PC-3 (cell line): ENCODE measurements around the gene TENM4. TPM values are rescaled to one million over a fixed set of nuclear protein-coding genes. Genes with fewer than 3 reads are reported as not detected.

ENCODE experiments used
- ATAC-seq: fragments of 200-7000 bp; cut with Tn5 transposase; 2 replicates; pipeline ENCODE4 v1.9.1; 2020; ENCODE audit warnings: mild to moderate bottlenecking, moderate library complexity
- BruUV-seq: library from RNA; stranded (reverse); fragments of 400-500 nt; replicated peaks from 2 replicates; lab custom pipeline; 2021; lab: Mats Ljungman, UMichigan
- CTCF ChIA-PET: fragments of 300-600 bp; sonication (Branson Sonifier 250); formaldehyde crosslinking; loops from one replicate; lab custom pipeline; 2022; ENCODE audit warnings: antibody characterized with exemption; lab: Charles Lee
- POLR2A ChIA-PET: fragments of 300-600 bp; sonication (Branson Sonifier 250); formaldehyde crosslinking; loops from one replicate; lab custom pipeline; 2022; ENCODE audit warnings: antibody characterized with exemption; ENCODE audit not compliant: unreplicated experiment; lab: Charles Lee
- DNase-seq: peaks from one replicate; pipeline ENCODE4 v3.0.0-alpha.2; 2015
- H2AFZ ChIP-seq: fragments of 300-600 bp; sonication (generic); 2 replicates; pipeline ENCODE4 v1.6.0; 2016; ENCODE audit warnings: antibody characterized with exemption, low read length
- H3F3A ChIP-seq: fragments of 300-600 bp; sonication (generic); one replicate; pipeline ENCODE4 v1.6.0; 2017; ENCODE audit warnings: antibody characterized with exemption, low read length, control low read depth, mild to moderate bottlenecking; ENCODE audit not compliant: unreplicated experiment
- H3K27ac ChIP-seq: fragments of 300-600 bp; sonication (generic); 2 replicates; pipeline ENCODE4 v1.5.1; 2016; ENCODE audit warnings: mild to moderate bottlenecking, low read length
- H3K27me3 ChIP-seq: fragments of 300-600 bp; sonication (generic); 2 replicates; pipeline ENCODE4 v1.6.1; 2016; ENCODE audit warnings: low read length, mixed read lengths
- H3K36me3 ChIP-seq: fragments of 300-600 bp; sonication (generic); 2 replicates; pipeline ENCODE4 v1.6.1; 2016; ENCODE audit warnings: low read depth, mixed run types, low read length, mixed read lengths
- H3K4me1 ChIP-seq: fragments of 300-600 bp; sonication (generic); 2 replicates; pipeline ENCODE4 v1.5.1; 2016; ENCODE audit warnings: low read length; ENCODE audit not compliant: insufficient read depth
- H3K4me2 ChIP-seq: fragments of 300-600 bp; sonication (generic); 2 replicates; pipeline ENCODE4 v1.6.0; 2016; ENCODE audit warnings: low read length
- H3K4me3 ChIP-seq: fragments of 300-600 bp; sonication (generic); 2 replicates; pipeline ENCODE4 v1.5.1; 2016; ENCODE audit warnings: mild to moderate bottlenecking, low read length, mixed read lengths
- H3K79me2 ChIP-seq: fragments of 300-600 bp; sonication (generic); 2 replicates; pipeline ENCODE4 v1.6.1; 2017; ENCODE audit warnings: low read length, mixed read lengths
- H3K9ac ChIP-seq: fragments of 300-600 bp; sonication (generic); 2 replicates; pipeline ENCODE4 v1.6.0; 2016; ENCODE audit warnings: mild to moderate bottlenecking, low read length
- H3K9me2 ChIP-seq: fragments of 300-600 bp; sonication (generic); replicated peaks from 2 replicates; pipeline ENCODE4 v1.6.1; 2016; ENCODE audit warnings: mixed run types, low read length, mixed read lengths
- H3K9me3 ChIP-seq: fragments of 300-600 bp; sonication (generic); 2 replicates; pipeline ENCODE4 v1.6.1; 2016; ENCODE audit warnings: low read length, mixed read lengths
- H4K20me1 ChIP-seq: fragments of 300-600 bp; sonication (generic); 2 replicates; pipeline ENCODE4 v1.6.1; 2016; ENCODE audit warnings: low read length, mixed read lengths
- CTCF ChIP-seq: fragments of 300-600 bp; sonication (generic); conservative IDR thresholded peaks from 2 replicates; pipeline ENCODE4 v1.5.1; 2017; ENCODE audit warnings: antibody characterized with exemption, low read depth, mild to moderate bottlenecking, low read length
- EZH2 ChIP-seq: fragments of 300-600 bp; sonication (generic); IDR thresholded peaks from one replicate; pipeline ENCODE4 v1.6.1; 2017; ENCODE audit warnings: antibody characterized with exemption, mild to moderate bottlenecking, low read length; ENCODE audit not compliant: unreplicated experiment
- EZH2phosphoT487 ChIP-seq: fragments of 300-600 bp; sonication (generic); IDR thresholded peaks from 2 replicates; pipeline ENCODE4 v1.6.1; 2018; ENCODE audit warnings: mild to moderate bottlenecking, antibody characterized with exemption, low read length, borderline replicate concordance
- intact Hi-C: fragments of 100-400 bp; cut with micrococcal nuclease; formaldehyde crosslinking; loops from 2 replicates; pipeline ENCODE4 v1.9.0; 2023
- total RNA-seq: library from RNA; depleted of rRNA; stranded (reverse); fragments of >200 nt; gene quantifications from 2 replicates; pipeline ENCODE4 v1.2.3, GENCODE V29; 2014

Gene TENM4
- total RNA-seq, 1 experiment from 2014 or later = 19.7 TPM

GRCh38 chr11:79414644-79415317 is 26.0 kb downstream of the TENM4 start:
- BruUV-seq = no TSS peak
- Histone ChIP-seq H3F3A (no peaks in the 10 kb centered on the region), H3K4me3 (no peak overlapping the region), H3K27me3 (peaks cover 10% of the 10 kb centered on the region; the same call in 1 of the 2 replicates), H3K27ac (no peak overlapping the region), H2AFZ (no peak overlapping the region), H3K4me1 (peaks cover 30% of the 10 kb centered on the region), H3K36me3 (no peaks in the 10 kb centered on the region), H3K9me3 (no peaks in the 10 kb centered on the region), H3K9ac (no peak overlapping the region), H4K20me1 (no peaks in the 10 kb centered on the region), H3K79me2 (no peaks in the 10 kb centered on the region), H3K4me2 (no peak overlapping the region), H3K9me2 (no peaks in the 10 kb centered on the region)
- intact Hi-C loops = no loop called here
- POLR2A ChIA-PET = no interaction called here
- DNase-seq = peak; percentile 61
- TF ChIP-seq EZH2 (no peak), CTCF (no peak), EZH2phosphoT487 (no peak)
- no peak for ATAC-seq
- CTCF ChIA-PET = no interaction called here

- H4K20me1 ChIP-seq = no peaks in the 10 kb centered on the region
- no peak for DNase-seq
- H3F3A ChIP-seq = no peaks in the 10 kb centered on the region
- no peak for ATAC-seq
- no peaks in the 10 kb centered on the region for H3K9me3 ChIP-seq
- H3K4me2 ChIP-seq = no peak overlapping the region
- H2AFZ ChIP-seq = no peak overlapping the region
- H3K27me3 ChIP-seq = peaks cover 10% of the 10 kb centered on the region; the same call in 1 of the 2 replicates
- H3K9me2 ChIP-seq = no peaks in the 10 kb centered on the region
- no peak overlapping the region for H3K4me3 ChIP-seq
- intact Hi-C loops = no loop called here
- H3K4me1 ChIP-seq = peaks cover 25% of the 10 kb centered on the region
- CTCF ChIA-PET = no interaction called here
- H3K79me2 ChIP-seq = no peaks in the 10 kb centered on the region
- H3K9ac ChIP-seq = no peak overlapping the region
- TF ChIP-seq EZH2phosphoT487 (no peak), EZH2 (no peak)
- POLR2A ChIA-PET = no interaction called here
- no peaks in the 10 kb centered on the region for H3K36me3 ChIP-seq
- no TSS peak for BruUV-seq
- no peak overlapping the region for H3K27ac ChIP-seq
Observed at GRCh38 chr11:79414041-79414440, 26.8 kb downstream of the TENM4 start.

- no peaks in the 10 kb centered on the region for H3K36me3 ChIP-seq
- H3K4me1 ChIP-seq = peaks cover 18% of the 10 kb centered on the region
- H3K9ac ChIP-seq = no peak overlapping the region
- no TSS peak for BruUV-seq
- intact Hi-C loops = no loop called here
- H3K4me3 ChIP-seq = no peak overlapping the region
- no peaks in the 10 kb centered on the region for H3K9me2 ChIP-seq
- DNase-seq = no peak
- H4K20me1 ChIP-seq = no peaks in the 10 kb centered on the region
- no peaks in the 10 kb centered on the region for H3F3A ChIP-seq
- H2AFZ ChIP-seq = no peak overlapping the region
- no peaks in the 10 kb centered on the region for H3K9me3 ChIP-seq
- no peak overlapping the region for H3K27ac ChIP-seq
- CTCF ChIA-PET = no interaction called here
- TF ChIP-seq EZH2phosphoT487 (no peak), EZH2 (no peak), CTCF (no peak)
- H3K79me2 ChIP-seq = no peaks in the 10 kb centered on the region
- no peak for ATAC-seq
- H3K4me2 ChIP-seq = no peak overlapping the region
- H3K27me3 ChIP-seq = peaks cover 10% of the 10 kb centered on the region; the same call in 1 of the 2 replicates
- POLR2A ChIA-PET = no interaction called here
Observed at GRCh38 chr11:79413268-79413667, 27.6 kb downstream of the TENM4 start.
